ENCODE results near the gene CACNA2D1. TPM values are rescaled to one million over a fixed set of nuclear protein-coding genes. Genes with fewer than 3 reads are reported as not detected.

CACNA2D1 gene
- total RNA-seq, 3 donors from 2014 or later (not counting 1 experiment from before 2014, with no cell fraction given): not detected

GRCh38 chr7:82039621-82040020 lies 404.0 kb downstream of the CACNA2D1 start:
- Mint-ChIP-seq H3K9me3 (peaks cover 3 to 8% of the 10 kb centered on the region in 2 donors), H3K4me3 (no peak overlapping the region), H3K27me3 (ENCODE audit: low read depth in 2 of 2) (no peaks in the 10 kb centered on the region), H3K36me3 (no peaks in the 10 kb centered on the region), H3K27ac (no peak overlapping the region), H3K4me1 (no peaks in the 10 kb centered on the region)
- TF ChIP-seq, protein P1, sequence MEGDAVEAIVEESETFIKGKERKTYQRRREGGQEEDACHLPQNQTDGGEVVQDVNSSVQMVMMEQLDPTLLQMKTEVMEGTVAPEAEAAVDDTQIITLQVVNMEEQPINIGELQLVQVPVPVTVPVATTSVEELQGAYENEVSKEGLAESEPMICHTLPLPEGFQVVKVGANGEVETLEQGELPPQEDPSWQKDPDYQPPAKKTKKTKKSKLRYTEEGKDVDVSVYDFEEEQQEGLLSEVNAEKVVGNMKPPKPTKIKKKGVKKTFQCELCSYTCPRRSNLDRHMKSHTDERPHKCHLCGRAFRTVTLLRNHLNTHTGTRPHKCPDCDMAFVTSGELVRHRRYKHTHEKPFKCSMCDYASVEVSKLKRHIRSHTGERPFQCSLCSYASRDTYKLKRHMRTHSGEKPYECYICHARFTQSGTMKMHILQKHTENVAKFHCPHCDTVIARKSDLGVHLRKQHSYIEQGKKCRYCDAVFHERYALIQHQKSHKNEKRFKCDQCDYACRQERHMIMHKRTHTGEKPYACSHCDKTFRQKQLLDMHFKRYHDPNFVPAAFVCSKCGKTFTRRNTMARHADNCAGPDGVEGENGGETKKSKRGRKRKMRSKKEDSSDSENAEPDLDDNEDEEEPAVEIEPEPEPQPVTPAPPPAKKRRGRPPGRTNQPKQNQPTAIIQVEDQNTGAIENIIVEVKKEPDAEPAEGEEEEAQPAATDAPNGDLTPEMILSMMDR (IDR thresholded peaks at IDR 0.05): no peak
- intact Hi-C loops (cut with micrococcal nuclease): loop anchor here (5.0 to 10.0 kb wide), 2 partner anchors 535 to 688 kb away; no protein-coding TSS in a partner anchor
- no peak for DNase-seq
- Histone ChIP-seq H3K27me3 (ENCODE audit: control insufficient read depth, insufficient read depth, low read length) (no peaks in the 10 kb centered on the region), H3K9me3 (ENCODE audit: control insufficient read depth, insufficient read depth, low read length) (no peaks in the 10 kb centered on the region), H3K4me1 (ENCODE audit: control insufficient read depth, insufficient read depth, low read length) (no peaks in the 10 kb centered on the region), H3K36me3 (ENCODE audit: control insufficient read depth, insufficient read depth, low read length) (no peaks in the 10 kb centered on the region), H3K27ac (ENCODE audit: low read length) (no peak overlapping the region), H3K4me3 (ENCODE audit: low read length) (no peak overlapping the region)
- WGBS (ENCODE audit: insufficient coverage): 79% methylated on average over 1 of the region's 1 CpG
- no peak for ATAC-seq

DNA sequence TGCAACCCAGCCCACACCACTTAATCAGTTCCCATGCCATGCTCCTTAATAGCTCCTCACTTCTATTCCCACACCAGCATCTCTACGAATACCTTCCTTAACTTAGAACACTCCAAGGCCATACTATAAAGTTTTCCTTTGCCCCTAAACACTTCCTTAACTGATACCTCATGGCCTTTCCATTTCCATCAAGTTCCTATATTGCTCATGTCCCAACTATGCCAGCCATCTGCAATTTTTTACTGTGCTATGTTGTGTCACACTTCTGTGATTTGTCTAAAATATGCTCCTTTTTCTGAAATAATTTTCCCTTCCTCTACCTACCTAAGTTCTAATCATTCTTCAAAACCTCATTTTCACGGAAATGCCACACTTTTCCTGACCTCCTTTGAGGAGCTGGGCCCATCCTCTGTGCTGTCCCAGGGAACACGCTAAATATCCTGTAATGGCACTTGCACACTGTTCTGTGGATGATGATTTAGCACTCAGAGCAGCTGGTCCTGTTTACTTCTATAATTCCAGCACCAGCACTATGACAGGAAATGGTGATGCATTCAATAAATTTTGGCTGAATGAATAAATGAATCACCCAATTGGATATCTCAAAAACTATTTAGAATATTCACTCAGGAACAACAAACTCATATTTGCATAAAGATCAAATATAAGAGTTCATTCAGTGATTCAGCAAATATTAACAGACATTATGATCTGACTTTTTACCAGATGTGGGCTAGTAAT lies 407.3 kb downstream of the CACNA2D1 start:
- Histone ChIP-seq H3K27ac (ENCODE audit: low read length) (no peak overlapping the region), H3K4me3 (ENCODE audit: low read length) (no peak overlapping the region), H3K36me3 (ENCODE audit: control insufficient read depth, insufficient read depth, low read length) (no peaks in the 10 kb centered on the region), H3K27me3 (ENCODE audit: control insufficient read depth, insufficient read depth, low read length) (no peaks in the 10 kb centered on the region), H3K4me1 (ENCODE audit: control insufficient read depth, insufficient read depth, low read length) (no peaks in the 10 kb centered on the region), H3K9me3 (ENCODE audit: control insufficient read depth, insufficient read depth, low read length) (no peaks in the 10 kb centered on the region)
- Mint-ChIP-seq H3K36me3 (no peaks in the 10 kb centered on the region), H3K4me1 (no peaks in the 10 kb centered on the region), H3K9me3 (peaks cover 3 to 8% of the 10 kb centered on the region in 2 donors), H3K4me3 (no peak overlapping the region), H3K27me3 (ENCODE audit: low read depth in 2 of 2) (no peaks in the 10 kb centered on the region), H3K27ac (no peak overlapping the region)
- DNase-seq (no peak), ATAC-seq (no peak)
- TF ChIP-seq, protein P1 (IDR thresholded peaks at IDR 0.05): no peak
- intact Hi-C loops (cut with micrococcal nuclease): no loop called here
- 85% methylated on average over 3 of the region's 3 CpGs for WGBS (ENCODE audit: insufficient coverage)

DNA sequence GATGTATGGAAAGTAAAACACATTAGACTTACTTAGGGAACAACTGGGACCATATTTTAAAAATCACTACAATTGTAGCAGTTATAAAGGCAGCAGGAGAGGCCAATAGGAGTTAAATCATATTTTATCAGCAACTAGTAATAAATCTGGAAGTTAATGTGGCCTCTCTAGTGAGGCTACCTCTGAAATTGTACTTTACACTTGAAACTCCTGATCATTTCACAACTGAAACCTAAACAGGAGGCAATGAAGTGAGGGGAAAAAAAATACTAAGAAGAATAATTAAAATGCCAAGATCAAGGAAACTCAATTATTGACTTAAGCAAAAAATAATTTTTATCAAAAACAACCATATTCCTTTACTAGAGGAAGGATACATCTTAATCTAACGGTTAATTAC lies 408.1 kb downstream of the CACNA2D1 start:
- no CpG with 5 or more reads among the region's 1 CpG for WGBS (ENCODE audit: insufficient coverage)
- no peak overlapping the region for H3K4me3 Mint-ChIP-seq
- H3K36me3 Mint-ChIP-seq: no peaks in the 10 kb centered on the region
- no peak for ATAC-seq
- H3K27me3 ChIP-seq (ENCODE audit: control insufficient read depth, insufficient read depth, low read length): no peaks in the 10 kb centered on the region
- no peaks in the 10 kb centered on the region for H3K4me1 Mint-ChIP-seq
- H3K4me1 ChIP-seq (ENCODE audit: control insufficient read depth, insufficient read depth, low read length): no peaks in the 10 kb centered on the region
- no peaks in the 10 kb centered on the region for H3K27me3 Mint-ChIP-seq (ENCODE audit: low read depth in 2 of 2)
- no peaks in the 10 kb centered on the region for H3K9me3 ChIP-seq (ENCODE audit: control insufficient read depth, insufficient read depth, low read length)
- peaks cover 3 to 10% of the 10 kb centered on the region in 2 donors for H3K9me3 Mint-ChIP-seq
- H3K4me3 ChIP-seq (ENCODE audit: low read length): no peak overlapping the region
- no peak overlapping the region for H3K27ac Mint-ChIP-seq
- H3K36me3 ChIP-seq (ENCODE audit: control insufficient read depth, insufficient read depth, low read length): no peaks in the 10 kb centered on the region
- intact Hi-C loops (cut with micrococcal nuclease): no loop called here
- no peak for DNase-seq
- H3K27ac ChIP-seq (ENCODE audit: low read length): no peak overlapping the region
- TF ChIP-seq, protein P1 (IDR thresholded peaks at IDR 0.05): no peak

DNA sequence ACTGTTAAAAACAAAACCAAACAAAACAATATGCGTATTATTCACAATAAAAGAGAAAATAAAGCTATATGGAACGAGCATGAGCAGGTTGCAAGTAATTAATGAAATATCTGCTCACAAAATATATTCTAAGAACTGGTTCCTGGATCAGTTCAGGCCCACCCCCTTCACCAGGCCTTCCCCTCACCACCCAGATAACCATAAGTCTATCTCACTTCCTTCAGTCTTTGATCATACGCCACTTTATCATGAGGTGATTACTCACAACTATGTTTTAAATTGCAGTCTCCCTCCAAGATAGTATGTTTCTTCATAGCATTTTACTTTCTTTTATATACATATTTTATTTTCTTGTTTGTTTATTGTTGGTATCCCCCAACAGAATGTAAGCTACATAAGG lies 410.7 kb downstream of the CACNA2D1 start:
- H3K36me3 Mint-ChIP-seq: no peaks in the 10 kb centered on the region
- Histone ChIP-seq H3K4me1 (ENCODE audit: control insufficient read depth, insufficient read depth, low read length) (no peaks in the 10 kb centered on the region), H3K36me3 (ENCODE audit: control insufficient read depth, insufficient read depth, low read length) (no peaks in the 10 kb centered on the region), H3K27me3 (ENCODE audit: control insufficient read depth, insufficient read depth, low read length) (no peaks in the 10 kb centered on the region), H3K9me3 (ENCODE audit: control insufficient read depth, insufficient read depth, low read length) (no peaks in the 10 kb centered on the region), H3K27ac (ENCODE audit: low read length) (no peak overlapping the region), H3K4me3 (ENCODE audit: low read length) (no peak overlapping the region)
- H3K27ac Mint-ChIP-seq: no peak overlapping the region
- 65% methylated on average over 2 of the region's 3 CpGs for WGBS (ENCODE audit: insufficient coverage)
- intact Hi-C loops (cut with micrococcal nuclease): no loop called here
- H3K9me3 Mint-ChIP-seq: peaks cover 5 to 7% of the 10 kb centered on the region in 2 donors
- DNase-seq (no peak), ATAC-seq (no peak)
- TF ChIP-seq, protein P1 (IDR thresholded peaks at IDR 0.05): no peak
- no peaks in the 10 kb centered on the region for H3K4me1 Mint-ChIP-seq
- no peaks in the 10 kb centered on the region for H3K27me3 Mint-ChIP-seq (ENCODE audit: low read depth in 2 of 2)
- H3K4me3 Mint-ChIP-seq: no peak overlapping the region
